ENCODE measurements around the gene SFXN3. TPM values are rescaled to one million over a fixed set of nuclear protein-coding genes. Genes with fewer than 3 reads are reported as not detected.

Gene SFXN3
- total RNA-seq, 4 donors from 2014 or later, result 57.6 to 296 (median 74.3) TPM

DNA sequence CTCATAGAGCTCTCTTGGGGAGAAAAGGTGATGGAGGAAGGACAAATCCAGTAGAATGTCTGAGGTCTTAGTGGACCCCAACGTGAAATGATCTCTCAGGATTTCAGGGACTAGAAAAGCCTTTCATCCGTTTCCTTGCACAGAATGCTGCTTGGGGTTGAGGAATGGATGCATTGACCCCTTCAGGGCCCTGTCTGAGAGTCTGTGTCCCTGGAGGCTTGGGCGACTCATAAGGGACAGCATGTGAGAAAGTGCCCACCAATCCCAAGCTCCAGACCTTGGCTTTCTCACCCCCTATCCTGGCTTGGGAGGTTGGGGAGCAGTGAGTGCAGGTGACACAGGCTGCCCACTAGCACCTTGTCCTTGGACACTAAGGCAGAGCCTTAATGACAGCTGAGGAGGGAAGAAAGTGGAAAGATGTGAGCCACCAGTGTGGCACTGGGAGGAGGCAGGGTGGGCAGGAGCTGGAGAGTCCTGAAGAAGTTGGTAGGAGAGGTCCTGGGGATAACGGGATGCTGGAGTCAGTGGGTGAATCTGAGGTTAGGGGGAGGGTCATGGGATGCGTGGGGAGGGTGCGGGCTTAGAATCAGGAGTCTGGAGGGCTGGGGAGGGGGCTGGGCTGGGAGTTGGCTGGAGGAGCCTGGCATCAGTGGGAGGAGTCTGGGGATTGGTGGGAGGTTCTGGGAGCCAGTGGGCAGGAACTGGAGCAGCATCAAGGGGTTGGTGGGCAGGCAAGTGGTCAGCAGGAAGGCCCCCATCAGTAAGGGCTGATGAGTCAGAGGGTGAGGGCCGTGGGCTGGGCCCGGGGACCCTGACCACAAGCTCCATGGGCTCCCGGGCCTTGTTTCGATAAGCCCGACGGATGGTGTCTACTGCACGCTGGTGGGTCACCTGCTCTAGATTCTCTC, 22.9 kb upstream of the SFXN3 start:
- no peak overlapping the region for H3K27ac ChIP-seq
- no peaks in the 10 kb centered on the region for H3K27me3 ChIP-seq
- no peak overlapping the region for H3K4me3 ChIP-seq
- 61% methylated on average over 11 of the region's 13 CpGs for WGBS
- no peak for TF ChIP-seq POLR2A (IDR thresholded peaks at IDR 0.05)
- no peak for TF ChIP-seq POLR2AphosphoS5 (IDR thresholded peaks at IDR 0.05)
- no peak for TF ChIP-seq EP300 (IDR thresholded peaks at IDR 0.05)
- TF ChIP-seq, protein P1, sequence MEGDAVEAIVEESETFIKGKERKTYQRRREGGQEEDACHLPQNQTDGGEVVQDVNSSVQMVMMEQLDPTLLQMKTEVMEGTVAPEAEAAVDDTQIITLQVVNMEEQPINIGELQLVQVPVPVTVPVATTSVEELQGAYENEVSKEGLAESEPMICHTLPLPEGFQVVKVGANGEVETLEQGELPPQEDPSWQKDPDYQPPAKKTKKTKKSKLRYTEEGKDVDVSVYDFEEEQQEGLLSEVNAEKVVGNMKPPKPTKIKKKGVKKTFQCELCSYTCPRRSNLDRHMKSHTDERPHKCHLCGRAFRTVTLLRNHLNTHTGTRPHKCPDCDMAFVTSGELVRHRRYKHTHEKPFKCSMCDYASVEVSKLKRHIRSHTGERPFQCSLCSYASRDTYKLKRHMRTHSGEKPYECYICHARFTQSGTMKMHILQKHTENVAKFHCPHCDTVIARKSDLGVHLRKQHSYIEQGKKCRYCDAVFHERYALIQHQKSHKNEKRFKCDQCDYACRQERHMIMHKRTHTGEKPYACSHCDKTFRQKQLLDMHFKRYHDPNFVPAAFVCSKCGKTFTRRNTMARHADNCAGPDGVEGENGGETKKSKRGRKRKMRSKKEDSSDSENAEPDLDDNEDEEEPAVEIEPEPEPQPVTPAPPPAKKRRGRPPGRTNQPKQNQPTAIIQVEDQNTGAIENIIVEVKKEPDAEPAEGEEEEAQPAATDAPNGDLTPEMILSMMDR (IDR thresholded peaks at IDR 0.05), result no peak
- H3K4me1 ChIP-seq, result peaks cover 28% of the 10 kb centered on the region
- H3K9me3 ChIP-seq, result no peaks in the 10 kb centered on the region
- no peak for DNase-seq (ENCODE audit: low spot score in 2 of 2)
- peaks cover 36% of the 10 kb centered on the region for H3K36me3 ChIP-seq

DNA sequence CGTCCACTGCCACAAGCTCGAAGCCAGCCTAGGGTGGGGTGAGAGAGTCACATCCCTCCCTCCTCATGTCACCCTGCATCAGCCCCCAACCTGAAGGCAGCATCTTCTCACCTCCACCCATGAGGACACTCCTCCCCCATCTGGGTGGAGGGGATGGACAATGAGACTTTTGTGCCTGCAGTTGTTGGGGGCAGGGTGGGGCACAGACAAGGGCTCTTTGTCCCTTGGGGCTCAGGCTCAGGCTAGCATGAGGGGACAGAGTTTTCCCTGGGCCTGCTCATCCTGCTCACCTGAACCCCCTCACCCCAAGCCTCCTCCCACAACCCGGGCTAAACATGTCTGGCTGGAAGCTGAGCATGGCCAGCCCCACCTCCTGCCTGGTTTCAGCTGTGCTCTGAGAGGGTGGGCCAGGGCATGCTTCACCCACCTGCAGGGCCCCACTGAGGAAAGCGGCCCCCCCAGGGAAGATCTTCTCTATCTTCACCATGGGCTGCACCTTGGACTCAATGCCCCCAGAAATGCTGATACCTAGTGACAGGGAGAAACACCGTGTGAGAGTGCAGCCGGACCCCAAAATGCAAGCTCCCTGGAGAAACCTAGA, 22.1 kb upstream of the SFXN3 start:
- TF ChIP-seq EP300 (IDR thresholded peaks at IDR 0.05), result no peak
- no peak for TF ChIP-seq POLR2AphosphoS5 (IDR thresholded peaks at IDR 0.05)
- WGBS, result 73% methylated on average over 6 of the region's 6 CpGs
- Histone ChIP-seq H3K9me3 (no peaks in the 10 kb centered on the region), H3K27me3 (no peaks in the 10 kb centered on the region), H3K36me3 (peaks cover 28% of the 10 kb centered on the region), H3K27ac (no peak overlapping the region), H3K4me1 (peaks cover 29% of the 10 kb centered on the region), H3K4me3 (no peak overlapping the region)
- no peak for DNase-seq (ENCODE audit: low spot score in 2 of 2)

- no peak overlapping the region for H3K27ac ChIP-seq
- H3K27me3 ChIP-seq, result no peaks in the 10 kb centered on the region
- peaks cover 20% of the 10 kb centered on the region for H3K36me3 ChIP-seq
- H3K4me3 ChIP-seq, result no peak overlapping the region
- no peak for DNase-seq (ENCODE audit: low spot score in 2 of 2)
- WGBS, result 80% methylated on average over 1 of the region's 22 CpGs
- TF ChIP-seq, protein P1 (IDR thresholded peaks at IDR 0.05), result no peak
- no peak for TF ChIP-seq POLR2A (IDR thresholded peaks at IDR 0.05)
- TF ChIP-seq POLR2AphosphoS5 (IDR thresholded peaks at IDR 0.05), result no peak
- TF ChIP-seq EP300 (IDR thresholded peaks at IDR 0.05), result no peak
- no peaks in the 10 kb centered on the region for H3K9me3 ChIP-seq
- H3K4me1 ChIP-seq, result peaks cover 34% of the 10 kb centered on the region
These were observed 20.7 kb upstream of the SFXN3 start for GRCh38 chr10:101010329-101010728.

DNA sequence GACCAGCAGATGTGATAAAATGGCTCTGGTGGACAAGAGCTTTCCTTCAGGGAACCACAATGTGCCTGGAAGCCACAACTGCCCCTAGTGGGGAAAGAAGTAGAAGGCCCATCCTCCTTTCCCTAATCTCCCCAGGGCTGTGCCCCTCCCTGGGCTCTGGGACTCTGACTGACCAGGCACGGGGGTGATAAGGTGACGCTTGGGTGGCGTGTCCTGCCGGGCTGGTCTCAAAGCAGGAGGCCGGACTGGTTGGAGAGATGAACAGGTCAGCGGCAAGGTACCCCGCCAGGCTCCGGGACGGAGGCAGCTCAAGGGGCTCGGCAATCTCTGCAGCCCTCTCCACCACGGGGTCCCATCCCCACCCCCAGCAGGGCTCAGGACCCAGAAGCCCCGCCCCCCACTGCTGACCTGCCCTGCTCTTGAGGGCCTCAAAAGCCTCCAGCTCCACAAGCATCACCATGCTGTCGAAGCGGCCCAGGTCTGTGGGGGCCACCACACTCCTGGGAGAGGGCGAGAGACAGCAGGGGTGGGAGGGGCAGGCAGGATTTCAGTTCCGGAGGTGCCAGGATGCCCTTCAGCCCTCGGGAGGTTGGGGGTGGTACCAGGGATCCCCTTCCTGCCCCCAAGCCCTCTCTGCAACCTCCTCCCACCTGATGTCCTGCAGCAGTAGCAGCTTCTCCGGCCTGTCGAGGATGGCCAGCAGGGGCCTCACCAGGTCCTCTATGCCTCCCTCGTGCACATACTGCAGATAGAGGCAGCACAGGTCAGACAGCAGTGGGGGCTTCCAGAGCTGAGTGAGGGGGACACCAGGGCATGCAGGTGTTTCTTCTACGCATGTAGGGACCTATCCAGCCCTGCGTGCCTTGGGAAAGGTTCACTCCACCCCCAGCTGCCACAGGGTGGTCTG, 19.3 kb upstream of the SFXN3 start:
- 77% methylated on average over 12 of the region's 22 CpGs for WGBS
- Histone ChIP-seq H3K9me3 (no peaks in the 10 kb centered on the region), H3K36me3 (peaks cover 6% of the 10 kb centered on the region), H3K27me3 (peaks cover 6% of the 10 kb centered on the region), H3K27ac (no peak overlapping the region), H3K4me3 (no peak overlapping the region), H3K4me1 (peaks cover 34% of the 10 kb centered on the region)
- DNase-seq (ENCODE audit: low spot score in 2 of 2), result no peak
- no peak for TF ChIP-seq EP300 (IDR thresholded peaks at IDR 0.05)
- no peak for TF ChIP-seq POLR2AphosphoS5 (IDR thresholded peaks at IDR 0.05)
- TF ChIP-seq, protein P1 (IDR thresholded peaks at IDR 0.05), result no peak
- TF ChIP-seq POLR2A (IDR thresholded peaks at IDR 0.05), result no peak

GRCh38 chr10:101012525-101013364, 18.3 kb upstream of the SFXN3 start:
- Histone ChIP-seq H3K4me3 (no peak overlapping the region), H3K27me3 (peaks cover 6% of the 10 kb centered on the region), H3K27ac (no peak overlapping the region), H3K4me1 (peaks cover 34% of the 10 kb centered on the region), H3K9me3 (no peaks in the 10 kb centered on the region), H3K36me3 (no peaks in the 10 kb centered on the region)
- no peak for TF ChIP-seq POLR2A (IDR thresholded peaks at IDR 0.05)
- TF ChIP-seq, protein P1 (IDR thresholded peaks at IDR 0.05), result peak; percentile 57 to 83
- peak; percentile 92 to 94 for DNase-seq (ENCODE audit: low spot score in 2 of 2)
- WGBS, result 17% methylated on average over 14 of the region's 14 CpGs
